CD4-positive, alpha-beta T cell (primary cell): ENCODE results near the gene PSMC3. TPM values are rescaled to one million over a fixed set of nuclear protein-coding genes. Genes with fewer than 3 reads are reported as not detected.

ENCODE experiments used
- ATAC-seq: fragments of 200-7000 bp; cut with Tn5 transposase; one replicate; pipeline ENCODE4 v1.10.0; 2022; ENCODE audit warnings: mild to moderate bottlenecking; ENCODE audit not compliant: poor library complexity
- CTCF ChIA-PET: fragments of 350-600 bp; sonication (Branson Sonifier 250); formaldehyde crosslinking; loops from one replicate; lab custom pipeline; 2021; ENCODE audit warnings: antibody characterized with exemption, inconsistent platforms; lab: Charles Lee
- POLR2A ChIA-PET: fragments of 350-600 bp; sonication (Branson Sonifier 250); formaldehyde crosslinking; loops from one replicate; lab custom pipeline; 2021; ENCODE audit warnings: antibody characterized with exemption, inconsistent platforms; lab: Charles Lee
- DNase-seq, 14 experiments: peaks; one replicate each; pipeline ENCODE4 v3.0.0-alpha.2; 2013 to 2020; ENCODE audit warnings: mixed read lengths in 2 of 14
- H3K27ac ChIP-seq, 2 donors: one replicate each; pipeline versions ENCODE4 v1.5.1 to v1.7.0; 2013; ENCODE audit warnings: low read length in 2 of 2, low read depth in 1 of 2, mild to moderate bottlenecking in 1 of 2
- H3K27me3 ChIP-seq, 2 experiments: 1 replicate in 1 of 2; 2 replicates in 1 of 2; pipeline versions ENCODE4 v1.6.1 to v1.7.0; 2013; ENCODE audit warnings: low read length in 2 of 2, control low read depth in 1 of 2, mild to moderate bottlenecking in 1 of 2, moderate library complexity in 1 of 2; ENCODE audit not compliant: insufficient read depth in 2 of 2, control insufficient read depth in 1 of 2
- H3K36me3 ChIP-seq: one replicate; pipeline ENCODE4 v1.6.1; 2013; ENCODE audit warnings: low read length, control low read depth; ENCODE audit not compliant: insufficient read depth
- H3K4me1 ChIP-seq: one replicate; pipeline ENCODE4 v1.6.1; 2013; ENCODE audit warnings: low read length, control low read depth; ENCODE audit not compliant: insufficient read depth
- H3K4me3 ChIP-seq: one replicate; pipeline ENCODE4 v1.5.1; 2013; ENCODE audit warnings: mild to moderate bottlenecking, low read length, moderate library complexity
- H3K9me3 ChIP-seq, 2 experiments: 1 replicate in 1 of 2; 2 replicates in 1 of 2; pipeline versions ENCODE4 v1.6.1 to v1.7.0; 2013; ENCODE audit warnings: low read length in 2 of 2, mild to moderate bottlenecking in 2 of 2, control low read depth in 1 of 2, moderate library complexity in 1 of 2; ENCODE audit not compliant: control insufficient read depth in 1 of 2, insufficient read depth in 1 of 2
- H3K27ac Mint-ChIP-seq: one replicate; pipeline ENCODE4 v1.8.0; 2020; ENCODE audit warnings: mixed read lengths
- H3K27me3 Mint-ChIP-seq: one replicate; pipeline ENCODE4 v1.8.0; 2021; ENCODE audit warnings: mixed read lengths
- H3K36me3 Mint-ChIP-seq: one replicate; pipeline ENCODE4 v1.8.0; 2021; ENCODE audit warnings: low read depth, mixed read lengths
- H3K4me1 Mint-ChIP-seq: one replicate; pipeline ENCODE4 v1.8.0; 2021; ENCODE audit warnings: low read depth, mixed read lengths
- H3K4me3 Mint-ChIP-seq: one replicate; pipeline ENCODE4 v1.8.0; 2020; ENCODE audit warnings: mild to moderate bottlenecking, mixed read lengths
- H3K9me3 Mint-ChIP-seq: one replicate; pipeline ENCODE4 v1.8.0; 2020; ENCODE audit warnings: mixed read lengths
- intact Hi-C, 2 experiments: fragments of 100-400 bp; cut with DNase I in 1 of 2; cut with micrococcal nuclease in 1 of 2; formaldehyde crosslinking; loops; one replicate each; pipeline versions ENCODE4 v1.15.1 to v1.9.0; 2023 to 2025; cut with DNase I, micrococcal nuclease
- polyA plus RNA-seq, 2 donors: library from polyadenylated mRNA; unstranded; fragments of 120-200 nt; gene quantifications; one replicate each; pipeline ENCODE4 v1.2.1, GENCODE V29; 2013
- total RNA-seq, 174 experiments: library from RNA in 2 of 174; stranded (reverse) in 2 of 174; gene quantifications; one replicate each; pipeline ENCODE4 v1.2.3 and lab custom pipeline; 2021 to 2026
- TF ChIP-seq, protein P1 (sequence below): fragments of 200-600 bp; IDR thresholded peaks from one replicate; pipeline ENCODE4 v1.8.0; 2022; ENCODE audit warnings: antibody characterized with exemption, mild to moderate bottlenecking

PSMC3 gene
- total RNA-seq: 10 to 100 TPM; 51.3 to 59.5 TPM
- polyA plus RNA-seq (2013, experiment 1 of 2): 65.5 TPM
- 65.8 TPM for polyA plus RNA-seq (2013, experiment 2 of 2)
- total RNA-seq (lab: John Stamatoyannopoulos, UW): 36.3 to 309 (median 58.2) reads per million in 172 experiments

- Histone ChIP-seq H3K27ac (peak within 1 kb of the TSS; percentile 84), H3K36me3 (peaks cover 31% of the 10 kb centered on the region), H3K4me3 (peak within 1 kb of the TSS; percentile 100), H3K4me1 (peaks cover 30% of the 10 kb centered on the region), H3K9me3 (no peaks in the 10 kb centered on the region), H3K27me3 (no peaks in the 10 kb centered on the region)
- ChIA-PET POLR2A (interaction anchor here (0.7 to 2.1 kb wide), 8 partner anchors 9 to 212 kb away, joined by 3 to 14 read pairs (median 4); partner anchors contain the start of genes ACP2, DDB2 and SLC39A13), CTCF (interaction anchor here (0.7 to 2.2 kb wide), 4 partner anchors 14 to 127 kb away, joined by 3 to 5 read pairs (median 4); partner anchors contain the start of gene CELF1)
- intact Hi-C loops: loop anchor here (1.0 to 10.0 kb wide), 7 partner anchors 126 to 1312 kb away; partner anchors contain the start of genes ARFGAP2 (in 2 of the 2), ARHGAP1 (in 1 of the 2), CELF1 (in 1 of the 2) and CKAP5 (in 1 of the 2)
- ATAC-seq (peak; percentile 98), DNase-seq (peak; percentile 93 to 99 (median 98))
- peak within 1 kb of the TSS; percentile 90 for H3K27ac Mint-ChIP-seq
- no peaks in the 10 kb centered on the region for H3K27me3 Mint-ChIP-seq
- H3K4me1 Mint-ChIP-seq: peaks cover 25% of the 10 kb centered on the region
- peak within 1 kb of the TSS; percentile 100 for H3K4me3 Mint-ChIP-seq
- H3K9me3 Mint-ChIP-seq: no peaks in the 10 kb centered on the region
- H3K36me3 Mint-ChIP-seq: peaks cover 50% of the 10 kb centered on the region
- TF ChIP-seq, protein P1, sequence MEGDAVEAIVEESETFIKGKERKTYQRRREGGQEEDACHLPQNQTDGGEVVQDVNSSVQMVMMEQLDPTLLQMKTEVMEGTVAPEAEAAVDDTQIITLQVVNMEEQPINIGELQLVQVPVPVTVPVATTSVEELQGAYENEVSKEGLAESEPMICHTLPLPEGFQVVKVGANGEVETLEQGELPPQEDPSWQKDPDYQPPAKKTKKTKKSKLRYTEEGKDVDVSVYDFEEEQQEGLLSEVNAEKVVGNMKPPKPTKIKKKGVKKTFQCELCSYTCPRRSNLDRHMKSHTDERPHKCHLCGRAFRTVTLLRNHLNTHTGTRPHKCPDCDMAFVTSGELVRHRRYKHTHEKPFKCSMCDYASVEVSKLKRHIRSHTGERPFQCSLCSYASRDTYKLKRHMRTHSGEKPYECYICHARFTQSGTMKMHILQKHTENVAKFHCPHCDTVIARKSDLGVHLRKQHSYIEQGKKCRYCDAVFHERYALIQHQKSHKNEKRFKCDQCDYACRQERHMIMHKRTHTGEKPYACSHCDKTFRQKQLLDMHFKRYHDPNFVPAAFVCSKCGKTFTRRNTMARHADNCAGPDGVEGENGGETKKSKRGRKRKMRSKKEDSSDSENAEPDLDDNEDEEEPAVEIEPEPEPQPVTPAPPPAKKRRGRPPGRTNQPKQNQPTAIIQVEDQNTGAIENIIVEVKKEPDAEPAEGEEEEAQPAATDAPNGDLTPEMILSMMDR: no peak
These were observed at the start of gene PSMC3 for GRCh38 chr11:47426062-47426956. Gene PSMC3 (minus strand): TSS chr11:47426439. CDS start chr11:47426279, 160 bp downstream.

DNA sequence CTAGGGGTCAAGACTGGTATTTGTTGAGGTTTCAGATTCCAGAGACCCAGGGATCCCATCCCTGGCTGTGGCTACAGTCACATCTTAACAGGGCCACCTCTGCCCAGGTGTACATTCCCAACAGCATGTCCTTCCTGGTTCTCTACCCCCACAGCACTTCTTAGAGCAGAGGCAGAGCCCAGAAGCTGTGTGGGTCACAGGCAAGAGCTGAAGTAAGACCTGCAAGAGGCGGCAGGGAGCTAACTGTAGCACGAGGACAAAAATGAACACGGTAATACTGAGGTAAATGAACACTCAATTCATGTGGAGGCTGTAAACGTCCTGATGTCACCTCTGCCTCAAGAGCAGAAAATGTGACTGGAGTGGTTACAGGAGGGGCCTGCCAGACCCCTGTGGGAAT lies 44.4 kb upstream of the PSMC3 start:
- no peak for DNase-seq
- H3K9me3 ChIP-seq: no peaks in the 10 kb centered on the region
- H3K4me1 ChIP-seq: peaks cover 6% of the 10 kb centered on the region
- no peaks in the 10 kb centered on the region for H3K4me1 Mint-ChIP-seq
- peak overlapping the region; percentile 42 for H3K27ac Mint-ChIP-seq
- no peaks in the 10 kb centered on the region for H3K27me3 ChIP-seq
- POLR2A ChIA-PET: interaction anchor here (0.8 kb wide), 1 partner anchor 13 kb away, joined by 3 read pairs; no protein-coding TSS in a partner anchor
- H3K36me3 ChIP-seq: peaks cover 90% of the 10 kb centered on the region
- CTCF ChIA-PET: no interaction called here
- H3K9me3 Mint-ChIP-seq: no peaks in the 10 kb centered on the region
- no peak overlapping the region for H3K4me3 ChIP-seq
- no peaks in the 10 kb centered on the region for H3K27me3 Mint-ChIP-seq
- ATAC-seq: no peak
- TF ChIP-seq, protein P1: no peak
- no peak overlapping the region for H3K4me3 Mint-ChIP-seq
- intact Hi-C loops: no loop called here
- no peak overlapping the region for H3K27ac ChIP-seq
- peaks cover 93% of the 10 kb centered on the region for H3K36me3 Mint-ChIP-seq

- no peak overlapping the region for H3K4me3 ChIP-seq
- ATAC-seq (no peak), DNase-seq (no peak)
- peaks cover 6% of the 10 kb centered on the region for H3K4me1 ChIP-seq
- no peak overlapping the region for H3K27ac ChIP-seq
- Mint-ChIP-seq H3K4me1 (no peaks in the 10 kb centered on the region), H3K27me3 (no peaks in the 10 kb centered on the region), H3K36me3 (peaks cover 89% of the 10 kb centered on the region), H3K4me3 (no peak overlapping the region), H3K27ac (peak overlapping the region; percentile 48), H3K9me3 (no peaks in the 10 kb centered on the region)
- ChIA-PET CTCF (interaction anchor here (0.9 kb wide), 1 partner anchor 37 kb away, joined by 3 read pairs; no protein-coding TSS in a partner anchor), POLR2A (no interaction called here)
- intact Hi-C loops: no loop called here
- no peaks in the 10 kb centered on the region for H3K9me3 ChIP-seq
- peaks cover 88% of the 10 kb centered on the region for H3K36me3 ChIP-seq
- TF ChIP-seq, protein P1: no peak
- no peaks in the 10 kb centered on the region for H3K27me3 ChIP-seq
These were observed 43.3 kb upstream of the PSMC3 start for GRCh38 chr11:47469361-47470179.
